Retina (tissue), 1 donor: ENCODE results near the gene RFT1.
A peak's percentile ranks its signal among the peaks of the same experiment; 100 is the strongest.

Experiments used
- DNase-seq: peaks from one replicate; pipeline ENCODE4 v3.0.0-alpha.2; 2016

Gene RFT1

DNA sequence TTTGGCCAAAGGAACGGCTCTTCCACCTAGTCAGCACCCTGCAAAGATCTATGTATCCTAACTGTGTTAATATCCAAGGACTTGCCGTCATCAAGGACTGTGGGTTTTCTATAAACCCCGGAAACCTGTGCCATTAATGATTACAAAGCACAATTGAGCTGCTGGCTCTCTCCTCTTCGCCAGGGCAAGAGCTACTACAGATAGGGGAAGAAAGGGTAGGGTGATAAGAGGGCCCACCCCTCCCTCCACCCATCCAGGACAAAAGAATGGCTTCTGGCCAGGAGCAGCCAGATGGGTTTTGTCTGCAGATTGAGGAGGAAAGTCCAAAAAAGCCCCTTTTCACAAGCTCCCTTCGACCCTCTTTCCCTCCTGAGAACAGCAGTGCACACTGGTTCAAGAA, 9.9 kb downstream of the RFT1 start:
- no peak for DNase-seq

DNA sequence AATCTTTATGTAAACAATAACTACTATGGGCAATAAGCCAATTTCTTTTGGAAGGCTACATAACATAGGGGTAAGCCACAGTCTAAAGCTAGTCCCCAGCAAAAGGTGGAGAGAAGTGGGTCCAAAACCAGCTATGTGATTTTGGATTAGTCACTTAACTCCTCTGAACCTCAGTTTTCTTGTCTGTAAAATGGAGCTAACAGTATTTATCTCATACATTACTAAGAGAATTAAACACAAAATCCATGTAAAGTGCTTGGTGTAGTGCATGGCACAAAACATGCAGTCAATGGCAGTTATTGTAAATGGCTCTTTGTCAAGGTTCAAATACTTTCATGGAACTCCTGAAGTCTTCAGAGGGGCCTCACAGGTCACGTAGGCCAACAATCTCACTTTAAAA, 13.3 kb downstream of the RFT1 start:
- DNase-seq: no peak

DNA sequence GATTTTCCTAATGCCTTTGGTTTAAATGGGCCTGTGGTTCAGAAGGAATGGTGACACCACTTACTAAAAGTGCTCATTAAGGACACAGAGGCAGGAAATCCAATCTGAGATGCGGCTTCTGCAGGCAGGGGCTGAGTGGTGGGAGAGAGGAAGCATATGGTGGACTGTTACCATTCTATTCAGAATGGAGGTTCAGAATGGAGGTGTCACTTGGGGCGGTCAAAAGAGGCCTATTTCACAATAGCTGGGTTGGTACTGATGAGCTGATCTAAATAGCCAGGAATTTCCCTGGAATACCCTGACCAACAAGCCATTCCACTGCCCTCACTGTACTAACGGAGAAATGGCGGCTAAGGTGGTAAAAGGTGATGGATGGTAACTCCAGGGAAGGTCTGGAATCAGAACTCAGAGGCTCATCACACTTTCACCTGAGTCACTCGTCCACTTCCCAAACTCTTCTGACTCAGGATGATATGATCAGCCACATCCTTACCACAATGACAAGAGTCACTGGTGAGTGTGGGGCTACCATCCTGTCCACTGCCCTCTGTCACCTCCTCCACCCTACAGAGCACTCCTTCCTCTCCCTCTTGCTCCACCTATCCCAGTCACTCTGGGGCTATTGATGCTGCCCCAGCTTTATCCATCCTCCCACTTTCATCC, 15.7 kb downstream of the RFT1 start:
- DNase-seq: no peak

- peak; percentile 88 for DNase-seq
These were observed 16.2 kb downstream of the RFT1 start for GRCh38 chr3:53114011-53114400.

- no peak for DNase-seq
These were observed 16.8 kb downstream of the RFT1 start for GRCh38 chr3:53113293-53114010.

DNA sequence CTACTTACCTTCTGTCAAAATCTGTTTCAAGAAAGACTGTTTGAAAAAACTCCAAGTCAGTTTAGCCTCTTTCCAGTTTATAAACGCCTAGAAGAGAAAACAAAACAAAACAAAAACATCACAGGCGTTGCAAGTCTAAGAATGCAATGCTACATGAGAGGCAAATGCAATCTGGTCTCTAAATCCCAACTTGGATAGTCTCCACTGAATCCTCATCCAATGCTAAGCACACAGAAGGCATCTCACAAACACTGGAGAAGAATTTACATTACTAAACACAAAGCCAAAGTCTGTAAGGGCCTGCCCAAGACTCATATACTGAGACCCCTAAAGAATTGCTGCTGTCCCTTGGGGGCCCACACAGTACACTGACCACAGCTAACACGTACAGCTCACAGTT, 18.4 kb downstream of the RFT1 start:
- DNase-seq: no peak

GRCh38 chr3:53109891-53110771, 20.1 kb downstream of the RFT1 start:
- DNase-seq: no peak

- no peak for DNase-seq
These were observed 21.0 kb downstream of the RFT1 start for GRCh38 chr3:53109190-53109589.

- no peak for DNase-seq
These were observed 25.5 kb downstream of the RFT1 start for GRCh38 chr3:53104762-53105161.

GRCh38 chr3:53103397-53104296, 26.6 kb downstream of the RFT1 start:
- no peak for DNase-seq

GRCh38 chr3:53102601-53103147, 27.6 kb downstream of the RFT1 start:
- no peak for DNase-seq

GRCh38 chr3:53101956-53102355, 28.3 kb downstream of the RFT1 start:
- DNase-seq: no peak

DNA sequence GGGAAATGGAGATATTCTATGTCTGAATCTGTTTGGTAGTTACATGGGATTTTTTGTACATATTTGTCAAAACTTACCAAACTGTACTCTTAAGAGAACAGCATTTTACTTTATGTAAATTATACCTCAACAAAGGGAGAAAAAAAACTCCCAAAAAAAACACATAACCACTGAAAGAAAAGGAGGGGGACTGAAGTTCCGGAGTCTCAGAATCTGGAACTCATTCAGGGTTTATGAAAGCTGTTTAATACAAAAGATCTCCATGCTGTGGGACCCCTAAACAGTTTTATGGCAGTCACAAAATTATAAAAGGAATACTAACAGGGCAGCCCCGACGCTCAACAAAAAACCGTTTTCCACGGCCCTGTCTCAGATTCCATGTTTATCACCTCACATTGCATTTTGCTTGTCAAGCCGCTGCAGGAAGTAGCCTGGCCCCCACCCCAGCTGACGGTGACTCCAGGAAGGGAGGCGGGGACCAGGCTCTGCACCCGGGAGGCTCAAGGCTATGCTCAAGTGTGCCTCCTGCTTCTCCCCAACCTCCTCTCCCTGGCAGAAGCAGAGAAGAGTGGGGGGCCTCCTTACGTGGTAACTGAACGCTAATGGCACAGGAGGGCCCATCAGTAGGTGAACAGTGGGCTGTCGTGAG, 29.3 kb downstream of the RFT1 start:
- DNase-seq: no peak

GRCh38 chr3:53097887-53098286, 32.3 kb downstream of the RFT1 start:
- DNase-seq: no peak

GRCh38 chr3:53092942-53093341, 37.3 kb downstream of the RFT1 start:
- no peak for DNase-seq

GRCh38 chr3:53092216-53092615, 38.0 kb downstream of the RFT1 start:
- DNase-seq: no peak

DNA sequence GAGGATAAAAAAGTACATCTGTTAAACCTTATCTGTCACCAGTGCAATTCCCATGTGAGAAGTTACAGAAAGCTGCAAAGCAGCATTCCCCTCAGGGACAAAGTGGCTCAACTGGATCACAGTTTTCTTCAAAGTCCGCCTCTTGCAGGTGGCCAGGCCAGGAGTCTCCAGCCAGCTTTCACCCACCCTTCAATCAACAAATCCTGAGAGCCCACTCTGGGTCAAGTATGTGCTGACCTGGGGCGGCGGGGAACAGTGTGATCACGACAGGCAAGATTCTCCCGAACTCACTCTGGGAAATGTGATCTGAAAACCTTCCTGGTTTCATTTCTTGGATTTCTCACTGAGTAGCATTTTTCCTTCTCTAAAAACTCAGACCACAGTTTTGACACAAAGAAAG, 39.2 kb downstream of the RFT1 start:
- no peak for DNase-seq

GRCh38 chr3:53089511-53089910, 40.7 kb downstream of the RFT1 start:
- DNase-seq: no peak

GRCh38 chr3:53085476-53085875, 44.8 kb downstream of the RFT1 start:
- DNase-seq: no peak

- peak; percentile 57 for DNase-seq
These were observed 45.8 kb downstream of the RFT1 start for GRCh38 chr3:53084310-53085001.

- no peak for DNase-seq
These were observed 46.3 kb downstream of the RFT1 start for GRCh38 chr3:53083949-53084309.
